ENCODE results near the gene SLC45A1. TPM values are rescaled to one million over a fixed set of nuclear protein-coding genes. Genes with fewer than 3 reads are reported as not detected.

Gene SLC45A1
- total RNA-seq, 1 donor from 2014 or later, result 0.33 TPM

DNA sequence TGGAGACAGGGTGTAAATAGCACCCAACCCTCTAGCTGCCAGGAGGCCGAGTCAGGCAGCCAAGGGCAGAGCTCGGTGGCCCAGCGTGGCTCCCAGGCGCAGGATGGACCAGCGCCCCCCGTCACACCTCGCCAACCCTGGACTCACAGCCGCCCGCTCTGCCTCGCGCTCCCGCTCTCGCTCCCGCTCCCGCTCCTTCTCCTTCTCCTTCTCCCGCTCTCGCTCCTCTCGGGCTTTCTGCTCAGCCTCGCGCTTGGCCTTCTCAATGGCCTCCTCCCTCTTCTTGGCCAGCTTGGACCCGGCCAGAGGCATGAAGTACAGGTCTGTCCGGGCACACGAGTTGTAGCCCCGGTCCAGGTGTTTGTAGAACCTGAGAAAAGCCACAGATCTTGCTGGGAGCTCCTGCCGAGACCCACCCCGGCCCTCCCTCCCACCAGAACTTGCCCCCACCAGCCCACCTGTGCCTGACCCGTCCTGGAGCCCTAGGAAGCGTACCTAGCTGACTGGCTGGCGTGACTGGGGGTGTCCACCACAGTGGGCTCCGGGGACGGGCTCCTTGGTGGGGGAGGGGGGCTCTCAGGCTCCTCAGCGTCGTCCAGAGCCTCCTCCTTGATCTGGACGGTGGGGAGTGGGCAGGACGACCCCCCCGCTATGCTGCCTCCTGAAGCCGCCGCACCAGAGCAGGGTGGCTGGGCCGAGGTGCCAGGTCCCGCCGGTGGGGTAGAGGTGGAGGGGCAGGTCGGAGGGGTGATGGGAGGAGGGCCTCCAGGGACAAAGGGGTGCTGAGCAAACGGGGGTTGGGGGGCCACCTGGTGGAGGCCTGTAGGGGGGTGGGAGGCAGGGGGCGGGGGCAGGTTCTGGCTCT, 41.9 kb downstream of the SLC45A1 start:
- Mint-ChIP-seq H3K36me3 (ENCODE audit: low read depth) (peaks cover 82% of the 10 kb centered on the region), H3K27me3 (no peaks in the 10 kb centered on the region), H3K27ac (no peak overlapping the region), H3K9me3 (no peaks in the 10 kb centered on the region), H3K4me1 (no peaks in the 10 kb centered on the region), H3K4me3 (no peak overlapping the region)
- POLR2A ChIA-PET, result no interaction called here
- intact Hi-C loops (cut with micrococcal nuclease), result no loop called here
- DNase-seq, result no peak
- no peak for ATAC-seq (ENCODE audit: low read depth)
- CTCF ChIA-PET, result no interaction called here
- TF ChIP-seq, protein P1, sequence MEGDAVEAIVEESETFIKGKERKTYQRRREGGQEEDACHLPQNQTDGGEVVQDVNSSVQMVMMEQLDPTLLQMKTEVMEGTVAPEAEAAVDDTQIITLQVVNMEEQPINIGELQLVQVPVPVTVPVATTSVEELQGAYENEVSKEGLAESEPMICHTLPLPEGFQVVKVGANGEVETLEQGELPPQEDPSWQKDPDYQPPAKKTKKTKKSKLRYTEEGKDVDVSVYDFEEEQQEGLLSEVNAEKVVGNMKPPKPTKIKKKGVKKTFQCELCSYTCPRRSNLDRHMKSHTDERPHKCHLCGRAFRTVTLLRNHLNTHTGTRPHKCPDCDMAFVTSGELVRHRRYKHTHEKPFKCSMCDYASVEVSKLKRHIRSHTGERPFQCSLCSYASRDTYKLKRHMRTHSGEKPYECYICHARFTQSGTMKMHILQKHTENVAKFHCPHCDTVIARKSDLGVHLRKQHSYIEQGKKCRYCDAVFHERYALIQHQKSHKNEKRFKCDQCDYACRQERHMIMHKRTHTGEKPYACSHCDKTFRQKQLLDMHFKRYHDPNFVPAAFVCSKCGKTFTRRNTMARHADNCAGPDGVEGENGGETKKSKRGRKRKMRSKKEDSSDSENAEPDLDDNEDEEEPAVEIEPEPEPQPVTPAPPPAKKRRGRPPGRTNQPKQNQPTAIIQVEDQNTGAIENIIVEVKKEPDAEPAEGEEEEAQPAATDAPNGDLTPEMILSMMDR (IDR thresholded peaks at IDR 0.05), result no peak

DNA sequence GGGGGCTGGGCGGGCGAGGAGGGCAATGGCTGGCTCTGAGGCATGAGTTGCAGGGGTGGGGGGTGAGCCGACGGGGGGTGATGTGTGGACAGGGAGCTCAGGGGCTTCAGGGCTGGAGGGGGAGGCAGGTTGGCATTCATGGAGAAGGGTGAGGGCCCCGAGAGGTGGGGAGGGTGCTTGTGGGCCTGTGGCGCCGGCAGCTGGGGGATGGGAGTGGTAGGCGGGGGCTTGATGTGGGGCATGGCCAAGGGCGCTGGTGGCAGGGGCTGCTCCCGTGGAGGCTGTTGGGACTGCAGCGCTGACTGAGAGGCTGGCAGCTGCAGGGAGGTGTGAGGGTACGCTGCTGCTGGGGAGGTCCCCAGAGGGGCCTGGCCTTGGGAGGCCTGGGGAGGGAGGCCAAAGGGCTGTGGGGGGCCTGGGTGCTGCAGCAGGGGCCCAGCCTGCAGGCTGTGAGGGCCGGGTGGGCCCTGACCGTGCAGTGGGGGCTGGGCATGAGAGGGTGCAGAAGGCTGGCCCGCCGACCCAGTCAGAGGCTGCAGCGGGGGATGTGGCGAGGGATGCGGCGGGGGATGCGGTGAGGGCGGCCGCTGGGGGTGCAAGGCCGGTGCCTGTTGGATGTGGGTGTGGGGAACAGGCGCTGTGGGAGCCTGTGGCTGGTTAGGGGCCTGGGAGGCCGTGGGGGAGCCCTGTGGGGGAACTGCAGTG, 42.7 kb downstream of the SLC45A1 start:
- Mint-ChIP-seq H3K27ac (no peak overlapping the region), H3K27me3 (no peaks in the 10 kb centered on the region), H3K36me3 (ENCODE audit: low read depth) (peaks cover 82% of the 10 kb centered on the region), H3K9me3 (no peaks in the 10 kb centered on the region), H3K4me1 (no peaks in the 10 kb centered on the region), H3K4me3 (no peak overlapping the region)
- TF ChIP-seq, protein P1 (IDR thresholded peaks at IDR 0.05), result no peak
- ChIA-PET POLR2A (no interaction called here), CTCF (no interaction called here)
- ATAC-seq (ENCODE audit: low read depth) (no peak), DNase-seq (no peak)
- intact Hi-C loops (cut with micrococcal nuclease), result no loop called here

DNA sequence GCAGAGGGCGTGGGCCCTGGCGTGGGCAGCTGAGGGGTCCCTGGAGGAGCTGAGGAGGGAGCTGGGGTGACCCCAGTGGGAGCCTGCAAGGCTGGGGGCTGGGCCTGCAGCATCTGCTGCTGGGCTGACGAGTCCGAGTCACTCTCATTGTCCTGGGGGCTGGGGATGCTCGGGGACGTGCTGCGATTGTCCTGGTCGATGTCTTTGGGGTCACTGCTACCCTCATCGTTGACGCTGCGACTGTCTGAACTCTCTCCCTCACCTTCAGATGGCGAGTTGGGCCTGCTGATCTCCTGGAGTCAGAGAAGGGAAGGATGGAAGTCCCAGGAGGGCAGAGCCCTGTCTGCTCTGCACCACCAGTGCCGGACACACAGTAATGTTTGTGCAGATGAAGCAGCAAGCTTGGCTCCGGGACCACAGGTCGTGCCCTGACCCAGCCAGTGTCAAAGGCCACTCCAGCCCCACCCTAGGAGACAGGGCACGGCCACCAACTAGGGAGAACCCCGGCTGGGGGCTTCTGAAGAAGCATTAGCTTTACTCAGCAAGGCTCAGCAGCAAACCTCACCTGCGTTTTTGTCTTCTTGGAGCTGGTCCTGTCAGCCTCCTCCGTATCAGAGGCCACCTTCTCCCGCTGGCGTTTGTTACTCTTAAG, 43.4 kb downstream of the SLC45A1 start:
- ChIA-PET POLR2A (no interaction called here), CTCF (no interaction called here)
- DNase-seq, result no peak
- H3K4me1 Mint-ChIP-seq, result peaks cover 5% of the 10 kb centered on the region
- no peak overlapping the region for H3K4me3 Mint-ChIP-seq
- H3K27ac Mint-ChIP-seq, result no peak overlapping the region
- H3K9me3 Mint-ChIP-seq, result no peaks in the 10 kb centered on the region
- TF ChIP-seq, protein P1 (IDR thresholded peaks at IDR 0.05), result no peak
- peaks cover 82% of the 10 kb centered on the region for H3K36me3 Mint-ChIP-seq (ENCODE audit: low read depth)
- H3K27me3 Mint-ChIP-seq, result no peaks in the 10 kb centered on the region
- intact Hi-C loops (cut with micrococcal nuclease), result no loop called here
- ATAC-seq (ENCODE audit: low read depth), result no peak

DNA sequence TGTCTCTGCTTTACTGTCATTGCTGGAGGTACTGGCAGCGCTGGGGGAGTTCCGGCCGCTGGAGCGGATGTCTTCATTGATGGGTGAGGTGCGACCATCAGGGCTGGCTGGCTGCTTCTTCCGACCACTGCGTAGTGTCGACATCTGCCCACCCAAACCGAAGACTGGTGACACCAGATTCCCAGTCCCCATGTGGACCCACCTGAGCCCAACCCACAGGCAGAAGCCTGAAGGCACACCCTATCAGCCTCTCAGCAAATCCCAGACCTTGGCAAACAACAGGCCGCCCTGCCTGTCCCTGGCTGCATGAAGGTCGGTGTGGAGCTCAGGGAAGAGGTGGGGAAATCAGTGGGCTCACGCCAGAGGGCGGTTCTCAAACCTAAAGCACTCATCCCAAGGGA, 44.8 kb downstream of the SLC45A1 start:
- H3K9me3 Mint-ChIP-seq, result no peaks in the 10 kb centered on the region

More for the DNA sequence above, 44.8 kb downstream of the SLC45A1 start:
- Mint-ChIP-seq H3K4me1 (peaks cover 18% of the 10 kb centered on the region), H3K27ac (no peak overlapping the region), H3K4me3 (no peak overlapping the region), H3K36me3 (ENCODE audit: low read depth) (peaks cover 79% of the 10 kb centered on the region), H3K27me3 (no peaks in the 10 kb centered on the region)
- CTCF ChIA-PET, result interaction anchor here (1.6 kb wide), 1 partner anchor 13 kb away, joined by 5 read pairs; no protein-coding TSS in a partner anchor
- intact Hi-C loops (cut with micrococcal nuclease), result no loop called here
- no peak for DNase-seq
- POLR2A ChIA-PET, result no interaction called here
- TF ChIP-seq, protein P1 (IDR thresholded peaks at IDR 0.05), result no peak
- ATAC-seq (ENCODE audit: low read depth), result no peak

All from activated B cell treated with CpG ODN at 0.5 μM for 24 hours (primary cell).